Endothelial cell of umbilical vein (primary cell): Measurements from ENCODE around the gene TSPAN15. TPM values are rescaled to one million over a fixed set of nuclear protein-coding genes. Genes with fewer than 3 reads are reported as not detected.

ENCODE experiments used
- BruUV-seq: library from RNA; stranded (reverse); fragments of 400-500 nt; replicated peaks from 2 replicates; lab custom pipeline; 2021; lab: Mats Ljungman, UMichigan
- CTCF ChIA-PET: fragments of 300-600, 350-600 bp; sonication (Branson Sonifier 250); formaldehyde crosslinking; loops from one replicate; lab custom pipeline; 2021; ENCODE audit warnings: antibody characterized with exemption, inconsistent platforms; lab: Charles Lee
- POLR2A ChIA-PET: fragments of 300-600, 350-600 bp; sonication (Branson Sonifier 250); formaldehyde crosslinking; loops from one replicate; lab custom pipeline; 2021; ENCODE audit warnings: antibody characterized with exemption, inconsistent platforms; lab: Charles Lee
- DNase-seq: peaks from one replicate; pipeline ENCODE4 v3.0.0-alpha.2; 2011; ENCODE audit warnings: low read depth, low spot score
- FAIRE-seq: peaks from 2 replicates; lab custom pipeline; 2011; peaks lifted over from hg19 to GRCh38; lab: Jason Lieb, UNC
- H2AFZ ChIP-seq: 2 replicates; pipeline ENCODE4 v1.6.0; 2012; ENCODE audit warnings: low read depth, low read length, control low read depth, inconsistent platforms
- H3K27ac ChIP-seq: 2 replicates; pipeline ENCODE4 v1.5.1; 2011; ENCODE audit warnings: low read depth, mild to moderate bottlenecking, control low read depth, low read length, moderate library complexity; ENCODE audit not compliant: insufficient read depth
- H3K27me3 ChIP-seq, 2 experiments: 2 replicates each; pipeline versions ENCODE4 v1.6.0 to v1.6.1; 2011; ENCODE audit warnings: low read length in 2 of 2, mixed read lengths in 1 of 2; ENCODE audit not compliant: control insufficient read depth in 2 of 2, insufficient read depth in 2 of 2
- H3K36me3 ChIP-seq, 2 experiments: 2 replicates in 1 of 2; 3 replicates in 1 of 2; pipeline ENCODE4 v1.5.1; 2011; ENCODE audit warnings: low read length in 2 of 2, mild to moderate bottlenecking in 1 of 2, moderate library complexity in 1 of 2; ENCODE audit not compliant: control insufficient read depth in 2 of 2, insufficient read depth in 2 of 2; ENCODE audit errors: extremely low read depth in 1 of 2
- H3K4me1 ChIP-seq: 3 replicates; pipeline ENCODE4 v1.5.1; 2011; ENCODE audit warnings: mild to moderate bottlenecking, low read length; ENCODE audit not compliant: control insufficient read depth, insufficient read depth; ENCODE audit errors: extremely low read depth
- H3K4me2 ChIP-seq: 2 replicates; pipeline ENCODE4 v1.6.1; 2011; ENCODE audit warnings: low read length, control low read depth, mixed read lengths; ENCODE audit not compliant: insufficient read depth
- H3K4me3 ChIP-seq, 3 experiments: fragments of 200-600 bp in 1 of 3; sonication (generic), shearing (Covaris generic) in 1 of 3; replicated peaks in 1 of 3; 2 replicates each; pipeline ENCODE4 v1.5.1; 2011 to 2016; ENCODE audit warnings: control low read depth in 3 of 3, low read length in 3 of 3, mild to moderate bottlenecking in 2 of 3, inconsistent platforms in 1 of 3, low read depth in 1 of 3, moderate library complexity in 1 of 3; ENCODE audit not compliant: insufficient read depth in 1 of 3
- H3K79me2 ChIP-seq: 2 replicates; pipeline ENCODE4 v1.6.0; 2012; ENCODE audit warnings: low read length, inconsistent platforms; ENCODE audit not compliant: control insufficient read depth, insufficient read depth
- H3K9ac ChIP-seq: replicated peaks from 2 replicates; pipeline ENCODE3; 2011; ENCODE audit warnings: low read length, control low read depth; ENCODE audit not compliant: insufficient read depth; ENCODE audit errors: extremely low read depth
- H3K9me1 ChIP-seq: replicated peaks from 3 replicates; pipeline ENCODE4 v1.6.0; 2011; ENCODE audit warnings: mild to moderate bottlenecking, low read length; ENCODE audit not compliant: control insufficient read depth, insufficient read depth; ENCODE audit errors: extremely low read depth
- H3K9me3 ChIP-seq: replicated peaks from 2 replicates; pipeline ENCODE4 v1.5.1; 2012; ENCODE audit warnings: low read length, inconsistent platforms; ENCODE audit not compliant: control insufficient read depth, insufficient read depth
- H4K20me1 ChIP-seq: replicated peaks from 2 replicates; pipeline ENCODE3; 2011; ENCODE audit warnings: mild to moderate bottlenecking, low read length; ENCODE audit not compliant: control insufficient read depth, insufficient read depth; ENCODE audit errors: extremely low read depth
- EZH2 ChIP-seq: IDR thresholded peaks from 2 replicates; pipeline ENCODE4 v1.6.1; 2012; ENCODE audit warnings: borderline replicate concordance, low read depth, mild to moderate bottlenecking, moderate library complexity, low read length, inconsistent platforms; ENCODE audit not compliant: severe bottlenecking
- FOS ChIP-seq: IDR thresholded peaks from 2 replicates; pipeline ENCODE4 v1.6.1; 2011; ENCODE audit warnings: mild to moderate bottlenecking, low read length, moderate library complexity, borderline replicate concordance; ENCODE audit not compliant: insufficient read depth
- GATA2 ChIP-seq: IDR thresholded peaks from 2 replicates; pipeline ENCODE4 v1.7.0; 2011; ENCODE audit warnings: low read depth, mild to moderate bottlenecking, moderate library complexity, mixed read lengths, low read length; ENCODE audit not compliant: insufficient read length, insufficient read depth
- JUN ChIP-seq: IDR thresholded peaks from 2 replicates; pipeline ENCODE4 v1.6.1; 2011; ENCODE audit warnings: borderline replicate concordance, low read depth; ENCODE audit not compliant: insufficient read length, insufficient read depth
- MYC ChIP-seq: IDR thresholded peaks from one replicate; pipeline ENCODE4 v1.6.1; 2011; ENCODE audit warnings: mild to moderate bottlenecking, low read depth, low read length
- POLR2A ChIP-seq: IDR thresholded peaks from 2 replicates; pipeline ENCODE4 v1.6.1; 2012; ENCODE audit warnings: low read depth, mild to moderate bottlenecking, control low read depth, low read length
- POLR2AphosphoS5 ChIP-seq: IDR thresholded peaks from 2 replicates; pipeline ENCODE4 v1.6.1; 2012; ENCODE audit warnings: low read depth, mild to moderate bottlenecking, control low read depth, low read length, moderate library complexity; ENCODE audit not compliant: insufficient read depth
- dilution Hi-C: fragments of 300-500 bp; cut with MboI; formaldehyde crosslinking; loops from one replicate; pipeline ENCODE4 v1.15.0; 2019; ENCODE audit warnings: low sequenced_read_pairs; ENCODE audit not compliant: extremely low pct_ligation_motif_present
- intact Hi-C: fragments of 100-400 bp; cut with micrococcal nuclease; formaldehyde crosslinking; loops from one replicate; pipeline ENCODE4 v1.10.0; 2022
- polyA plus RNA-seq, 4 experiments: library from polyadenylated mRNA; depleted of rRNA in 3 of 4; stranded (reverse) in 3 of 4; unstranded in 1 of 4; fragments of >200 nt; gene quantifications; 2 replicates each; pipeline versions ENCODE4 v1.2.1 to v1.2.3, GENCODE V29; 2011 to 2012; ENCODE audit warnings: missing spikeins in 1 of 4
- total RNA-seq: library from RNA; stranded (reverse); gene quantifications from 2 replicates; pipeline ENCODE4 v1.2.3, GENCODE V29; 2021
- TF ChIP-seq, protein P1 (sequence below): IDR thresholded peaks from 2 replicates; pipeline ENCODE4 v1.6.1; 2011; ENCODE audit not compliant: insufficient read depth, insufficient read length
- TF ChIP-seq, protein P2 (sequence below), 2 donors: IDR thresholded peaks; 1 replicate in 1 of 2; 2 replicates in 1 of 2; pipeline ENCODE4 v1.5.1; 2011; ENCODE audit warnings: low read length in 2 of 2, mild to moderate bottlenecking in 2 of 2, moderate library complexity in 2 of 2, control low read depth in 1 of 2, inconsistent platforms in 1 of 2, low read depth in 1 of 2; ENCODE audit not compliant: insufficient read depth in 1 of 2; ENCODE audit errors: extremely low read depth in 1 of 2

The TSPAN15 gene
- total and polyA plus RNA-seq, 2 donors (not counting 3 experiments of a cell fraction or from before 2014, with no cell fraction given), result 78.4 to 189 TPM

DNA sequence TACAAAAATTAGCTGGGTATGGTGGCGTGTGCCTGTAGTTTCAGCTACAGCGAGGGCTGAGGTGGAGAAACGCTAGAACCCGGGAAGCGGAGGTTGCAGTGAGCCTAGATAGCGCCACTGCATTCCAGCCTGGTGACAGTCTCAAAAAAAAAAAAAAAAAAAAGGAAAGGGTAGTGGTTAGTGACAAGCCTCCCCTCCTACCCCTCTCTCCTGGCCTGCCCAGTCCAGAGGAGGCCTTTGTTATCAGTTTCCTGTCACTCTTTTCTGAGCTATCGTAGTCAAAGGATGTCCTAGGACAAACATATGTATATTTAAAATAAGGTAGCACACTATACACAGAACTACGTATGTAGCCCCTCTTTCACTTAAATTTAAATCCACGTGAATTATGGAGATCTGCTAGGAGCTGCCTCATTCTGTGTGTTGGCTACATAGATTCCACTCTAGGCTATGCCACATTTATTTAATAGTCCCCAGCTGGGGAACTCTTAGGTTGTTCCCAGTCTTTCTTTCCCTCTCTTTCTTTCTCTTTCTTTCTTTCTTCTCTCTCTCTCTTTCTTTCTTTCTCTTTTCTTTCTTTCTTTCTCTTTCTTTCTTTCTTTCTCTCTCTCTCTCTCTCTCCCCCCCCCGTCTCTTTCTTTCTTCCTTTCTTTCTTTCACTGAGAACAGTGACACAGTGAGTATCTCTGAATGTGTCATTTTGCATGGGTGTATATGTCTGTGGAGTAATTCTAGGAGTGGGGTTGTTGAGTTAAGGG, 3.9 kb downstream of the TSPAN15 start:
- TF ChIP-seq POLR2AphosphoS5 (no peak), JUN (no peak), MYC (no peak), EZH2 (no peak), GATA2 (no peak), FOS (no peak), POLR2A (no peak)
- TF ChIP-seq, protein P1, sequence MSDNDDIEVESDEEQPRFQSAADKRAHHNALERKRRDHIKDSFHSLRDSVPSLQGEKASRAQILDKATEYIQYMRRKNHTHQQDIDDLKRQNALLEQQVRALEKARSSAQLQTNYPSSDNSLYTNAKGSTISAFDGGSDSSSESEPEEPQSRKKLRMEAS, result no peak
- TF ChIP-seq, protein P2, sequence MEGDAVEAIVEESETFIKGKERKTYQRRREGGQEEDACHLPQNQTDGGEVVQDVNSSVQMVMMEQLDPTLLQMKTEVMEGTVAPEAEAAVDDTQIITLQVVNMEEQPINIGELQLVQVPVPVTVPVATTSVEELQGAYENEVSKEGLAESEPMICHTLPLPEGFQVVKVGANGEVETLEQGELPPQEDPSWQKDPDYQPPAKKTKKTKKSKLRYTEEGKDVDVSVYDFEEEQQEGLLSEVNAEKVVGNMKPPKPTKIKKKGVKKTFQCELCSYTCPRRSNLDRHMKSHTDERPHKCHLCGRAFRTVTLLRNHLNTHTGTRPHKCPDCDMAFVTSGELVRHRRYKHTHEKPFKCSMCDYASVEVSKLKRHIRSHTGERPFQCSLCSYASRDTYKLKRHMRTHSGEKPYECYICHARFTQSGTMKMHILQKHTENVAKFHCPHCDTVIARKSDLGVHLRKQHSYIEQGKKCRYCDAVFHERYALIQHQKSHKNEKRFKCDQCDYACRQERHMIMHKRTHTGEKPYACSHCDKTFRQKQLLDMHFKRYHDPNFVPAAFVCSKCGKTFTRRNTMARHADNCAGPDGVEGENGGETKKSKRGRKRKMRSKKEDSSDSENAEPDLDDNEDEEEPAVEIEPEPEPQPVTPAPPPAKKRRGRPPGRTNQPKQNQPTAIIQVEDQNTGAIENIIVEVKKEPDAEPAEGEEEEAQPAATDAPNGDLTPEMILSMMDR (IDR thresholded peaks at IDR 0.05; ENCODE audit: extremely low read depth in 1 of 2, insufficient read depth in 1 of 2, low read depth in 1 of 2, low read length in 2 of 2), result no peak
- H3K4me1 ChIP-seq, result peaks cover 29% of the 10 kb centered on the region
- POLR2A ChIA-PET, result no interaction called here
- no peak for DNase-seq
- no peak overlapping the region for H3K4me3 ChIP-seq
- peak; percentile 28 for FAIRE-seq
- no peak overlapping the region for H2AFZ ChIP-seq
- H4K20me1 ChIP-seq, result no peaks in the 10 kb centered on the region
- no peaks in the 10 kb centered on the region for H3K27me3 ChIP-seq
- peaks cover 6% of the 10 kb centered on the region for H3K79me2 ChIP-seq
- H3K9me1 ChIP-seq, result no peaks in the 10 kb centered on the region
- dilution Hi-C loops, result no loop called here
- no peak overlapping the region for H3K9ac ChIP-seq
- no peak overlapping the region for H3K4me2 ChIP-seq
- intact Hi-C loops, result no loop called here
- peaks cover 0 to 5% of the 10 kb centered on the region in 2 experiments for H3K36me3 ChIP-seq
- no peak overlapping the region for H3K27ac ChIP-seq
- no peaks in the 10 kb centered on the region for H3K9me3 ChIP-seq
- BruUV-seq, result no TSS peak
- CTCF ChIA-PET, result interaction anchor here (0.8 to 1.8 kb wide), 3 partner anchors 8 to 52 kb away, joined by 3 to 7 read pairs (median 5); no protein-coding TSS in a partner anchor
